Neural progenitor cell (in vitro differentiated cells): ENCODE data around the gene EMP1. TPM values are rescaled to one million over a fixed set of nuclear protein-coding genes. Genes with fewer than 3 reads are reported as not detected.

Source experiments
- DNase-seq: peaks from one replicate; pipeline ENCODE4 v3.0.0-alpha.2; 2016; ENCODE audit warnings: low spot score
- H2AFZ ChIP-seq: fragments of 200-600 bp; sonication (generic); replicated peaks from 2 replicates; pipeline ENCODE4 v1.6.1; 2016; ENCODE audit warnings: antibody characterized with exemption
- H3F3A ChIP-seq: fragments of 200-600 bp; sonication (generic); 2 replicates; pipeline ENCODE4 v1.6.1; 2016; ENCODE audit warnings: antibody characterized with exemption, low read depth
- H3K27ac ChIP-seq: fragments of 200-600 bp; sonication (generic); 2 replicates; pipeline ENCODE4 v1.5.1; 2016; ENCODE audit warnings: mild to moderate bottlenecking
- H3K27me3 ChIP-seq: fragments of 200-600 bp; sonication (generic); 2 replicates; pipeline ENCODE4 v1.6.1; 2016; ENCODE audit warnings: mild to moderate bottlenecking, moderate library complexity
- H3K36me3 ChIP-seq: fragments of 200-600 bp; sonication (generic); 2 replicates; pipeline ENCODE4 v1.5.1; 2016
- H3K4me1 ChIP-seq: fragments of 200-600 bp; sonication (generic); 2 replicates; pipeline ENCODE4 v1.6.1; 2016; ENCODE audit warnings: mixed run types
- H3K4me2 ChIP-seq: fragments of 200-600 bp; sonication (generic); 2 replicates; pipeline ENCODE4 v1.6.1; 2016
- H3K4me3 ChIP-seq: fragments of 200-600 bp; sonication (generic); 2 replicates; pipeline ENCODE4 v1.5.1; 2016
- H3K79me2 ChIP-seq: fragments of 200-600 bp; sonication (generic); 2 replicates; pipeline ENCODE4 v1.6.1; 2016; ENCODE audit warnings: low read depth
- H3K9ac ChIP-seq: fragments of 200-600 bp; sonication (generic); 2 replicates; pipeline ENCODE4 v1.6.1; 2016
- H3K9me3 ChIP-seq: fragments of 200-600 bp; sonication (generic); 2 replicates; pipeline ENCODE4 v1.5.1; 2016; ENCODE audit warnings: low read depth
- H4K20me1 ChIP-seq: fragments of 200-600 bp; sonication (generic); 2 replicates; pipeline ENCODE4 v1.6.1; 2016; ENCODE audit warnings: low read depth
- H3K27ac Mint-ChIP-seq: 3 replicates; pipeline ENCODE4 v1.8.0; 2021; ENCODE audit warnings: mixed read lengths
- H3K27me3 Mint-ChIP-seq: 2 replicates; pipeline ENCODE4 v1.8.0; 2022; ENCODE audit warnings: low read depth, mild to moderate bottlenecking, inconsistent platforms, moderate library complexity, mixed read lengths; ENCODE audit not compliant: insufficient read depth
- H3K36me3 Mint-ChIP-seq: 3 replicates; pipeline ENCODE4 v1.8.0; 2021; ENCODE audit warnings: mixed read lengths
- H3K4me1 Mint-ChIP-seq: 3 replicates; pipeline ENCODE4 v1.8.0; 2021; ENCODE audit warnings: mixed read lengths
- H3K4me3 Mint-ChIP-seq: 3 replicates; pipeline ENCODE4 v1.8.0; 2021; ENCODE audit warnings: mild to moderate bottlenecking, moderate library complexity, mixed read lengths
- H3K9me3 Mint-ChIP-seq: 3 replicates; pipeline ENCODE4 v1.8.0; 2020; ENCODE audit warnings: mixed read lengths
- EZH2 ChIP-seq: fragments of 200-600 bp; sonication (generic); IDR thresholded peaks from 2 replicates; pipeline ENCODE4 v1.6.1; 2017; ENCODE audit warnings: antibody characterized with exemption, mild to moderate bottlenecking, moderate library complexity
- EZH2phosphoT487 ChIP-seq: fragments of 200-600 bp; sonication (generic); IDR thresholded peaks from 2 replicates; pipeline ENCODE4 v1.6.1; 2017; ENCODE audit warnings: antibody characterized with exemption
- total RNA-seq: library from RNA; depleted of rRNA; stranded (reverse); fragments of >200 nt; gene quantifications from 2 replicates; pipeline ENCODE4 v1.2.3, GENCODE V29; 2015; ENCODE audit warnings: low replicate concordance
- TF ChIP-seq, protein P1 (sequence below): fragments of 200-600 bp; sonication (generic); IDR thresholded peaks from 2 replicates; pipeline ENCODE4 v1.5.1; 2017; ENCODE audit warnings: antibody characterized with exemption, mild to moderate bottlenecking

EMP1 gene
- total RNA-seq, 1 donor from 2014 or later, result not detected

DNA sequence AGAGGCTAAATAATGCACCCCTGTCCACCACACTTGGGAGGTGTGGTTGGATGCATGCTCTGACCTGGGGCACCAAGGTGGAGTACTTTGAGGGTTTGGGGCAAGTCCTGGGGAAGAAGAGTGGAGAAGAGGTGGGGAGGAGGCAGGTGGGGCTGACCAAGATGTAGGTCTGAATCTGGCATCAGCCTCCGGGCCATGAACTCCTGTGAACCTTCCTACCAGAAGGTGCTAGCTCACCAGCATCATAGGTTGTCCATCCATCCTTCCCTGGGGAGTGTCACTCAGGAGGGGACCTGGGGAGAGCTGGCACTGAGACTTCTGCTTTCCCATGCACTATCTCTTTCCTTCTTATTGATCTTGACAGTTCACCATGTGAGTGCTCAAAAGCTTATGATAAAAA lies 13.6 kb upstream of the EMP1 start:
- Histone ChIP-seq H4K20me1 (no peaks in the 10 kb centered on the region), H3K4me1 (peaks cover 12% of the 10 kb centered on the region), H3K27me3 (no peaks in the 10 kb centered on the region), H3K9ac (no peak overlapping the region), H2AFZ (no peak overlapping the region), H3K36me3 (no peaks in the 10 kb centered on the region), H3K4me3 (no peak overlapping the region), H3K27ac (no peak overlapping the region), H3K4me2 (no peak overlapping the region), H3K79me2 (no peaks in the 10 kb centered on the region), H3K9me3 (no peaks in the 10 kb centered on the region), H3F3A (no peaks in the 10 kb centered on the region)
- Mint-ChIP-seq H3K4me3 (no peak overlapping the region), H3K36me3 (no peaks in the 10 kb centered on the region), H3K4me1 (peaks cover 41% of the 10 kb centered on the region), H3K27ac (peak overlapping the region; percentile 18), H3K27me3 (peaks cover 8% of the 10 kb centered on the region), H3K9me3 (no peaks in the 10 kb centered on the region)
- DNase-seq, result no peak
- TF ChIP-seq, protein P1, sequence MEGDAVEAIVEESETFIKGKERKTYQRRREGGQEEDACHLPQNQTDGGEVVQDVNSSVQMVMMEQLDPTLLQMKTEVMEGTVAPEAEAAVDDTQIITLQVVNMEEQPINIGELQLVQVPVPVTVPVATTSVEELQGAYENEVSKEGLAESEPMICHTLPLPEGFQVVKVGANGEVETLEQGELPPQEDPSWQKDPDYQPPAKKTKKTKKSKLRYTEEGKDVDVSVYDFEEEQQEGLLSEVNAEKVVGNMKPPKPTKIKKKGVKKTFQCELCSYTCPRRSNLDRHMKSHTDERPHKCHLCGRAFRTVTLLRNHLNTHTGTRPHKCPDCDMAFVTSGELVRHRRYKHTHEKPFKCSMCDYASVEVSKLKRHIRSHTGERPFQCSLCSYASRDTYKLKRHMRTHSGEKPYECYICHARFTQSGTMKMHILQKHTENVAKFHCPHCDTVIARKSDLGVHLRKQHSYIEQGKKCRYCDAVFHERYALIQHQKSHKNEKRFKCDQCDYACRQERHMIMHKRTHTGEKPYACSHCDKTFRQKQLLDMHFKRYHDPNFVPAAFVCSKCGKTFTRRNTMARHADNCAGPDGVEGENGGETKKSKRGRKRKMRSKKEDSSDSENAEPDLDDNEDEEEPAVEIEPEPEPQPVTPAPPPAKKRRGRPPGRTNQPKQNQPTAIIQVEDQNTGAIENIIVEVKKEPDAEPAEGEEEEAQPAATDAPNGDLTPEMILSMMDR, result no peak
- no peak for TF ChIP-seq EZH2phosphoT487

- peak overlapping the region; percentile 48 for H3K27ac Mint-ChIP-seq
- Histone ChIP-seq H3K79me2 (no peaks in the 10 kb centered on the region), H3K27ac (no peak overlapping the region), H3K4me1 (peaks cover 12% of the 10 kb centered on the region), H3K9ac (no peak overlapping the region), H3K36me3 (no peaks in the 10 kb centered on the region), H2AFZ (no peak overlapping the region), H3F3A (no peaks in the 10 kb centered on the region), H4K20me1 (no peaks in the 10 kb centered on the region), H3K27me3 (no peaks in the 10 kb centered on the region), H3K4me2 (no peak overlapping the region), H3K4me3 (no peak overlapping the region), H3K9me3 (no peaks in the 10 kb centered on the region)
- no peaks in the 10 kb centered on the region for H3K9me3 Mint-ChIP-seq
- no peak for DNase-seq
- no peaks in the 10 kb centered on the region for H3K36me3 Mint-ChIP-seq
- no peak overlapping the region for H3K4me3 Mint-ChIP-seq
- peaks cover 8% of the 10 kb centered on the region for H3K27me3 Mint-ChIP-seq
- no peak for TF ChIP-seq EZH2
- no peak for TF ChIP-seq EZH2phosphoT487
- TF ChIP-seq, protein P1, result no peak
- peaks cover 41% of the 10 kb centered on the region for H3K4me1 Mint-ChIP-seq
Measured at GRCh38 chr12:13183620-13184019, 12.9 kb upstream of the EMP1 start.

DNA sequence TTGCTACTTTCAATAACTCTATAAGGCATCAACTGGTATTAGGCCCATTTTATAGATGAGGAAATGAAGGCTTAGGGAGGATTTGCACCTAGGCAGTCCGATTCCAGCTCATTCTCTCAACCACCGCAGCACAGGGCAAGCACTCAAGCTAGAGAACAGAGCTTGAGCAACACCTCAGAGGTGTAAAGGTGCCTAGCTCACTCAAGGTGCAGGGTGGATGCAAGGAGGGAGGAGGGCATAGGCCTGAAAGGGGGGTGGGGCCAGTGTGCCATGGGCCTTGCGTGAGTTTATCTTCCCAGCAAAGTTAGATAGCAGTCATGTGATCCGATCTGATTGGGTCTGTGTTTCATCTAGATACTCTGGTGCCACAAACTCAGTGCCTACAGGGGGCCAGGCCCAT lies 10.2 kb upstream of the EMP1 start:
- H3F3A ChIP-seq, result no peaks in the 10 kb centered on the region
- H3K9ac ChIP-seq, result no peak overlapping the region
- no peak for TF ChIP-seq EZH2phosphoT487
- TF ChIP-seq, protein P1, result no peak
- TF ChIP-seq EZH2, result no peak
- DNase-seq, result no peak
- peaks cover 6% of the 10 kb centered on the region for H3K27me3 Mint-ChIP-seq
- no peak overlapping the region for H3K27ac ChIP-seq
- peaks cover 30% of the 10 kb centered on the region for H3K4me1 Mint-ChIP-seq
- H3K36me3 Mint-ChIP-seq, result no peaks in the 10 kb centered on the region
- no peak overlapping the region for H3K4me2 ChIP-seq
- H3K27ac Mint-ChIP-seq, result peak overlapping the region; percentile 11
- no peaks in the 10 kb centered on the region for H3K27me3 ChIP-seq
- peaks cover 1% of the 10 kb centered on the region for H3K9me3 Mint-ChIP-seq
- H3K9me3 ChIP-seq, result no peaks in the 10 kb centered on the region
- peaks cover 9% of the 10 kb centered on the region for H3K4me1 ChIP-seq
- no peaks in the 10 kb centered on the region for H3K36me3 ChIP-seq
- H3K79me2 ChIP-seq, result no peaks in the 10 kb centered on the region
- no peak overlapping the region for H3K4me3 Mint-ChIP-seq
- H2AFZ ChIP-seq, result no peak overlapping the region
- no peaks in the 10 kb centered on the region for H4K20me1 ChIP-seq
- H3K4me3 ChIP-seq, result no peak overlapping the region
